Activated T-helper 1 cell treated with Interleukin-2 at 50 U/mL for 16 hours (primary cell): Measurements from ENCODE around the gene QKI.
"Not testable (repeated sequence)": the region's sequence is repeated elsewhere in the genome, so short reads cannot be mapped to it uniquely, and the experiment has no call there.

Experiments used
- DNase-seq: peaks from one replicate; pipeline ENCODE4 v3.0.0-alpha.2; 2020; ENCODE audit warnings: low read depth

QKI gene

DNA sequence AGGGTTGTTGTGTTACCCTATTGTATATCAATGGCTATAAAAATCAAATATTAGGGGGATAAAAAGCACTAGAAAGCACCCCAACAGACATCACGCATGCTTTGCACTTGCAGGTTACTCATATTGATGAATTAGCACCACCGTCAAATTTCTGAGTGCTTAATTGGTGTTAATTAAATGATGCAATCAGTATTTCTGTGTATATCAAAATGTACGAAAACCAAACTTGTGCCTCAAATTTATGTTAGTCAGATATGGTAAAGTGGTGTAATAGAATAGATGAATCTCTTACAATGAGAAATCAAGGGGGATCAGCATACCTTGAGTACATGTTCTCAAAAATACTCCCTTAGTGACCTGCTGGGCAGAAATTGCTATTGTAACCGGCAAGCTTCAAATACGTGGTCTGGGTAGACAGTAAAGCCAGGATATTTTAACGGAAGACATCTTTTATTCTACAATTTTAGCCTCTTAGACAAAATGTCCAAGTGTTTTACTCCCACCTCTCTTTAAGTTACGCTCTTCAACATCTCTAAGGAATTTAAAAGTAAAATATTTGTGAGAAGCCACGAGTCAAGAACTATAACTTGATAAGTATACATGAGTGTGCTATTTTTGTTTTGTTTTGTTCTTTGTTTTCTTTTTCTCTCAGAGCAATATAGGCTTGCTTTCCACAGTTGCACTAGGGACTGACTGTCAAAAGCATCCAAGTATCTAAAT is 166.0 kb downstream of the QKI start:
- no peak for DNase-seq

DNA sequence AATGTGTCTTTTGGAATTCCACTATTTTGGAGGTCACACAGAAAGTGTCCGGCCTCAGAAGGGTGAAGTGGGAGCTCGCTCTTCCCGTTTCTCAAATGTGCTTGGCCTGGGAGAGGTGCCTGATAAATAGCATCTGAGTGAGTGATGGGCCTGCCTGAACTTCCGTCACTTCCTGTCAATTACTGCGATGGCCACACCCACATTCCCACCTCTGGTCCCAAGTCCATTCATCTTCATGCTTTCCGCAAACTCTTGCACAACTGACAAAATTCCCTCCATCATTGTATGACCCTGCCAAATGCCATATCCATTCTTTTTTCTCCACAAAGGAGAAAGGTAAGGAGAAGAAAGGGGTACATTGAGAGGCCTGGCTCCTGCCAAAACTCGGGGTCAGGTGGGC is 169.0 kb downstream of the QKI start:
- no peak for DNase-seq

DNA sequence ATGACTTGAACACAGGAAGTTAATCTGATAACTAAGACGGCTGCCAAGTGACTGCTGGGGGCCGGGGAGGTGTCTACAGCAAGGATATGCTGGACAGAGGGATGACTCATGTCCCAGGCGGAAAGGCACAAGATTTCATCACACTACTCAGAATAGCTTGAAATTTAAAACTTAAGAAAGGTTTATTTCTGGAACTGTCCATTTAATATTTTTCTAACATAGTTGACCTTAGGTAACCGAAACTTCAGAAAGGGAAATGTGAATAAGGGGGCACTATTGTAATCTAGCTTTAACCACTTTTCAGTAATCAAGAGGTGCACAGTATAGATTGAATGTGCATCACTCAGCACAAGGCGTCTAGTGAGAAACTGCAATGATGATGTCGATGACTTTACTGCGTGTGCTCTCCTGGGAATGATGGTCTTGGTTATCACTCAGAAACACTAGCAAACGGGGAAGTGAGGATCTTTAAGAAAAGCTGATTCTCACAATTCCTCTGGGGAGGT is 171.5 kb downstream of the QKI start:
- no peak for DNase-seq

GRCh38 chr6:163586888-163587287 is 172.4 kb downstream of the QKI start:
- no peak for DNase-seq

DNA sequence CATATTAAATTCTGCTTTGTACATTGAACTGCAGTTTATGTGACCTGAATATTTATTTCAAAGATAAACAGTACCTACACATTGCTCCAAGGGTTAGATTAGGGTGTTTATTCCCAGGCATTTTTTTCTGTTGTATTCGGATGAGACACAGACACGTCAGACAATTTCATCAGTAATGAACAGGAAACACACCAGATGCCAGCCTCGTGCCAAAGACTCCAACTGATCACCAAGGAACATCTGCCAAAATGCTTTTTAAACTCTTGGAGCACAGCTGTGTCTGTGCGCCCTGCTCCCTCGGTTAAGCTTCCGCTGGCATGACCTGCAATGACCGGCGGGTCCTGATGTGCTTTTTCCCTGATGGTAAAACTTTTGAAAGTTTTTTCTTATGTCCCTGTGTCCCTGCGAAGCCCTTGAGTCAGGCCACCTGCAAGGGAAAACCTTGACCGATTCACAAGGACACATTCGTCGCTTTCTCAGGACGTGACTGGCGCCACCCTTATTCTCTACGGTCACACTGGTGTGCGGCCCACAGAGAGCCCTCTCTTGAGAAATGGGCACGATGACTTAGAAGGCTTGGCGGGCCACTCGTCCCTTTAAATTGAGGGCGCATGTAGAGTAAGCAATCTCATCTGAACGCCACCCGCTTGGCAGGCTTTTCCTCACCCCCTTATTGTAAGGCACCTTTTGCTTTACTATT is 173.9 kb downstream of the QKI start:
- no peak for DNase-seq

DNA sequence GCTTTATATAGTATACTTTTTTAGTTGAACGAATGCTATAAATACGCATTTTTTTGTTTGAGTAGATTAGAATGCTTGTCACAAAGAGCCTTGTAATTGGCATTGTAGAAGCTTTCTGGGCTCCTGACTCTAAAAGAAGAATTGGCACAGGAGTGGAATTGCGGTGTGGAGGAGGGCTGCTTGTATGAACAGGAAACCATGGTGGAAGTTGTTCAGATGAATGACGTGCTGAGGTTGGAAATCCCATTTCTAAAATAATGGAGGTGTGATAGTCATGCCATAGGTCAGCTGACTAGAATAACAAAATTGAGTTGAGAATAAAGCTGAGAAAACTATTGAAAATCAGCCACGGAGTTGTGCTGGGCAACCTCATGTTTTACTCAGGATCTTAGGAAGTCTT is 174.9 kb downstream of the QKI start:
- DNase-seq: no peak

DNA sequence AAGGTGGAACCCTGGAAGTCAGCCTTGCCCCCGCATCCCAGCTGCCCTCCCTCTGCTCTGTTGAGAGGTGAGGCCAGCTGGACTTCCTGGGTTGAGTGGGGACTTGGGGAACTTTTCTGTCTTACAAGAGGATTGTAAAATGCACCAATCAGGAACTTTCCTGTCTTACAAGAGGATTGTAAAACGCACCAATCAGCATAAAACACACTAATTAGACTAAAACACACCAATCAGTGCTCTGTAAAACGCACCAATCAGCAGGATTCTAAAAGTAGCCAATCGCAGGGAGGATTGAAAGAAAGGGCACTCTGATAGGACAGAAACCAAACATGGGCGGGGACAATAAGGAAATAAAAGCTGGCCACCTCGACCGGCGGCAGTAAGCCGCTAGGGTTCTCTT is 175.6 kb downstream of the QKI start:
- not testable (repeated sequence) for DNase-seq

GRCh38 chr6:163592872-163593271 is 178.4 kb downstream of the QKI start:
- no peak for DNase-seq

- no peak for DNase-seq
Observed at GRCh38 chr6:163596174-163596573, 181.7 kb downstream of the QKI start.

DNA sequence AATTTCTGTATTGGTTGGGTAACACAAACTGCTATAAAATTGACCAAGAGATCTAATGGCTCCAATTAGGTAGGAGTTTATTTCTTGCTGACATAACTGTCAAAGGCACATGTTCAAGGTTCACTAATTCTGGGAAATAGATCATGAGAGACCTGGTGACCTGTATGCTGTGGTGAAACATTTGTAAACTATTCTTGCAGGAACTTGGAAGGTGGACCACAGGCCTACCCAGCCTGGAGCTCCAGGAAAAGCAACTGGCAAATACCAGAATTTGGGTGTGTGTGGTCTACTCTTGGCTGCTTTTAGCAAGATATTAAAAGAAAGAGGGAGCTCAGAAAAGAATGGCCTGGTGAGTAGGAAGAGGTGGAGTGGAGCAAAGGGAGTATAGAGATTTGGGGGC is 184.6 kb downstream of the QKI start:
- no peak for DNase-seq

DNA sequence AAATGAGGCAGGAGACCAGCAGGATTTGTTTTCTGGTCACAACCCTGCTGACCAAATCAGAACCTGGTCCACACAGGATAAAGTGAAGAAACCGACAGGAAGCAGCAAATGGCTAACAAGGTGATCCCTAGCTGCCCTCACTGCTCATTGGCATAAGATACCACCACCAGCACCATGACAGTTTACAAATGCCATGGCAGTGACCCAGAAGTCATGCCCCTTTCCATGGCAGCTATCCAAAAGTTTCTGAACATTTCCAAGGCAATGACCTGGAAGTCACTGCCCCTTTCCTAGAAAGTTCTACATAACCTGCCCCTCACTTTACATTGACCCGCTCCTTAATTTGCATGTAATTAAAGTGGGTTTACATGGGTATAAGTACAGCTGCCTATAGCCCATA is 185.2 kb downstream of the QKI start:
- DNase-seq: no peak

DNA sequence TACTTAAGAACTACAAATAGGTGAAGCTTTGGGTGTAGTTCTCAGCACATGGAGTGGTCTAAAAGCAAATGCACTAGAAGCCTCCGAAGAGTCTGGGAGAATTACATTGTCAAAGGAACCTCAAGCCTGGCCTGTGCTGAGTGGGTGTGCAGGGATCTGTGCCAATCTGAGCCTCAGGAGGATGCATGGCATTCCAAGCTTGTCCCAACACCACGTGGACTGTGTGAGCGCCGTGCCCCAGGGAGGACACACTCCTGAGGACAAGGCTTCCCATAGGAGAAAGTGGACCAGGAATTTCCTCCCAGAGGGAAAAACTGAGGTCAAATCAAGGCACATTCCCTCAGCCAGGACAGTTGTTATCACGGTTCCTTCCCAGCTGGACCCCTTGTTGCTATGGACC is 185.8 kb downstream of the QKI start:
- DNase-seq: no peak

GRCh38 chr6:163600781-163601180 is 186.3 kb downstream of the QKI start:
- DNase-seq: no peak

- DNase-seq: no peak
Observed at GRCh38 chr6:163602851-163603250, 188.3 kb downstream of the QKI start.

GRCh38 chr6:163603395-163603794 is 188.9 kb downstream of the QKI start:
- DNase-seq: no peak

DNA sequence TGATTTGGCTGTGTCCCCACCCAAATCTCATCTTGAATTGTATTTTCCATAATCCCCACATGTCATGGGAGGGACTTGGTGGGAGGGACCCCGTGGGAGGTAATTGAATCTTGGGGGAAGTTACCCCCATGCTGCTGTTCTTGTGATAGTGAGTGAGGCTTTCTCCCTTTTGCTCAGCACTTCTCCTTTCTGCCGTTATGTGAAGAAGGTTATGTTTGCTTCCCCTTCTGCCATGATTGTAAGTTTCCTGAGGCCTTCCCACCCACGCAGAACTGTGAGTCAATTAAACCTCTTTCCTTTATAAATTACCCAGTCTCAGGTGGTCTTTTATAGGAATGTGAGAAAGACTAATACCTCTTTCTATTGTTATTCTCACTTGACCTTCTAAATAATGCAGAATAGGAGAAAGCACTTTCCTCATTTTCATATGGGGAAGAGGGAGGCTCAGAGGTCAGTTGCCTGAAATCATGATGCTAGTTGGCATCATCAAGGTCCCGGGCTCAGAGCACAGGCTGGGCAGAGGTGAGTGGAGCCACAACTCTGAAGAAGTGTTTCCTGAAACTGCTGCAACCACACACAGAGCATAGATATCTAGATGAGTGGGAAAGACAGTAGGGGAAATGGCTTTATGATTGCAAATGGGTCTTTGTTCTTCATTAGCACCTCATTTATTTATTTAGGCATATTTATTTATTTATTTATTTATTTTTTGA is 191.0 kb downstream of the QKI start:
- no peak for DNase-seq

- DNase-seq: no peak
Observed at GRCh38 chr6:163607792-163608191, 193.3 kb downstream of the QKI start.

DNA sequence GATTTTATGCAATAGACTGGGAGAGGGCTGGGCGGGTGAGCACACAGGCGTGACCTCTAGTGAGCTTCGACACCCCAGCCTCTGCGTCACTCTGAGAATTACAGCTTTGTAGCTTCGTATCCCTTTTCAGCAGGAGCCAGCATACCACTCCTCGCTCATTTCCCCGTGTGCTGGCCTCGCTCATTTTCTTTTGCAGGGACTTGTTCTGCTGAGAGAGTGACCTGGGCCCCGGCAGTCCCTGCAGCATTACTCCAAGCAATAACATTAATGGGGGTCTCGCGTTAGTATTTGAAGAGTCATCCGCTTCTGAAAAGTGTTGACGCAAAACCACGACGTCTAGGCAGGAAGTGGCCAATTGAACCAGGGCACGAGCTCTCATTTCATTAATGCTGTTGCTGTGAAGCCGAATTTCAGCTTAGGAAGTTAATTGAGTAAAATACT is 193.7 kb downstream of the QKI start:
- DNase-seq: no peak

DNA sequence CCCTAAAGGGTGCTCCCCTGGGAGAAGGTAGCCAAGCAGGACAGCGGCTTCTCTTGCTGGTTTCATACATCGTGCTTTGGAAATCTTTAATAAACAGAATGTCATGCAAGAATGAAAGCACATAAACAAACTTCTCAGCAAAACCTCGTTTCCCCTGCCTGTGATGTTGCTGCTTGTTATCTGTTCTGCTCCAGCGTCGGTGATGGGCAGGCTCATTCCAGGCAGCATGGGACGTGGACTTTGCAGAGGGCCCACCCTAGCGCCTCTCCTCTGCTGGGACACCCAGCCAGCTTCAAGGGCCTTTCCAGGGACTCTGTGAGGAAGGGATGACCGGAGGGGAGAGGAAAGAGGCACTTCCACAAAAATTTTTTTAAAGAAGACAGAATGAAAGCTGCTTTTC is 197.7 kb downstream of the QKI start:
- DNase-seq: no peak

DNA sequence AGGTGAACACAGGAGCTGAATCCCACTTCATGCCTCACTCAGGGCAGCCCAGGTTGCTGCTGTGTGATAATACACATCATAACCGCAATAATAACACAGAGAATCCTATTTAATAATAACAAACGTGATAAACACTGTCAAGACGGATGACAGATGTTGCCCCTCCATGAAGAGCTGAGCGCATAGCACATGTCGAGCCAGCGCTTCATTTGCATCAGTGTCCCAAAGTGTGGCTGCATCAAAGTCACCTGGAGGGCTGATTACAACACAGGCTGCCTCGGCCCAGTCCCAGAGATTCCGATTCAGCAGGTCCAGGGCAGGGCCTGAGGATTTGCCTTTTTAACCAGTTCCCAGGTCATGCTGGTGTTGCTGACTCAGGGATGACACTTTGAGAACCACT is 198.5 kb downstream of the QKI start:
- DNase-seq: no peak

- no peak for DNase-seq
Observed at GRCh38 chr6:163613668-163614067, 199.2 kb downstream of the QKI start.

- no peak for DNase-seq
Observed at GRCh38 chr6:163616452-163616851, 201.9 kb downstream of the QKI start.

DNA sequence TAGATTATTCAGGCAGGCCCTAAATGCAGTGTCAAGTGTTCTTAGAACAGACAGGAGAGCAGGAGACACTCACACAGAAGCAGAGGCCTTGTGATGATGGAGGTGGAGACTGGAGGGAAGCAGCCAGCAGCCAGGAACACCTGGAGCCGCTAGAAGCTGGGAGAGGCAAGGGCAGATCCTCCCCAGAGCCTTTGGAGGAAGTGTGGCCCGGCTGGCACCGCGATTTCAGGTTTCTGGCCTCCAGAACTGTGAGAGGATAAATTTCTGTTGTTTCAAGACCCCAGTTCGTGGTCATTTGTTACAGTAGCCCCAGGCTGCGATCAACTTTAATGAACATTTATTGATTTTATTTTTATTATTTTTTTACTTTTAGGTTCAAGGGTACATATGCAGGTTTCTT is 203.0 kb downstream of the QKI start:
- no peak for DNase-seq
